Liver (tissue), 9 donors: Measurements from ENCODE around the gene STK25. TPM values are rescaled to one million over a fixed set of nuclear protein-coding genes. Genes with fewer than 3 reads are reported as not detected.

ENCODE experiments used
- DNase-seq: peaks from one replicate; pipeline ENCODE4 v3.0.0-alpha.2; 2017; ENCODE audit warnings: low spot score
- H3K27ac ChIP-seq, 2 donors: one replicate each; pipeline ENCODE4 v1.7.0; 2013; ENCODE audit warnings: inconsistent platforms in 2 of 2, low read length in 2 of 2, control low read depth in 1 of 2, low read depth in 1 of 2, mild to moderate bottlenecking in 1 of 2
- H3K27me3 ChIP-seq, 4 donors: one replicate each; pipeline versions ENCODE4 v1.6.1 to v1.7.0; 2013; ENCODE audit warnings: low read length in 3 of 4, inconsistent platforms in 1 of 4, mild to moderate bottlenecking in 1 of 4, moderate library complexity in 1 of 4; ENCODE audit not compliant: control insufficient read depth in 4 of 4, insufficient read depth in 4 of 4
- H3K36me3 ChIP-seq, 4 donors: one replicate each; pipeline versions ENCODE4 v1.6.1 to v1.7.0; 2013; ENCODE audit warnings: low read length in 3 of 4, mild to moderate bottlenecking in 3 of 4, low read depth in 1 of 4, moderate library complexity in 1 of 4; ENCODE audit not compliant: control insufficient read depth in 4 of 4, insufficient read depth in 3 of 4
- H3K4me1 ChIP-seq, 4 donors: one replicate each; pipeline versions ENCODE4 v1.6.1 to v1.7.0; 2013; ENCODE audit warnings: low read length in 3 of 4, mild to moderate bottlenecking in 3 of 4, moderate library complexity in 1 of 4; ENCODE audit not compliant: control insufficient read depth in 4 of 4, insufficient read depth in 4 of 4
- H3K4me3 ChIP-seq, 3 donors: one replicate each; pipeline versions ENCODE4 v1.6.1 to v1.7.0; 2013; ENCODE audit warnings: low read length in 3 of 3, control low read depth in 1 of 3, low read depth in 1 of 3, mild to moderate bottlenecking in 1 of 3
- H3K9ac ChIP-seq, 2 donors: one replicate each; pipeline ENCODE4 v1.7.0; 2013; ENCODE audit warnings: low read length in 2 of 2, mild to moderate bottlenecking in 2 of 2, moderate library complexity in 2 of 2, control low read depth in 1 of 2, low read depth in 1 of 2
- H3K9me3 ChIP-seq, 4 donors: one replicate each; pipeline versions ENCODE4 v1.6.1 to v1.7.0; 2013; ENCODE audit warnings: low read length in 3 of 4; ENCODE audit not compliant: control insufficient read depth in 4 of 4
- ATF3 ChIP-seq: IDR thresholded peaks from 2 replicates; pipeline ENCODE4 v1.6.1; 2016; ENCODE audit warnings: antibody characterized with exemption
- EGR1 ChIP-seq, 2 donors: IDR thresholded peaks; 2 replicates each; pipeline ENCODE4 v1.6.1; 2016 to 2018; ENCODE audit warnings: antibody characterized with exemption in 2 of 2, low read depth in 2 of 2
- FOXA1 ChIP-seq: IDR thresholded peaks from 2 replicates; pipeline ENCODE4 v1.6.1; 2016; ENCODE audit warnings: antibody characterized with exemption
- GABPA ChIP-seq, 2 donors: IDR thresholded peaks in 1 of 2; conservative IDR thresholded peaks in 1 of 2; 2 replicates each; pipeline ENCODE4 v1.6.1; 2016; ENCODE audit warnings: antibody characterized with exemption in 2 of 2, mild to moderate bottlenecking in 1 of 2, moderate library complexity in 1 of 2
- HNF4A ChIP-seq, 2 donors: conservative IDR thresholded peaks; 2 replicates each; pipeline ENCODE4 v1.6.1; 2016; ENCODE audit warnings: antibody characterized with exemption in 2 of 2, mild to moderate bottlenecking in 2 of 2
- JUND ChIP-seq, 2 donors: IDR thresholded peaks; 2 replicates each; pipeline ENCODE4 v1.6.1; 2016; ENCODE audit warnings: antibody characterized with exemption in 2 of 2
- RAD21 ChIP-seq, 2 donors: IDR thresholded peaks; 2 replicates each; pipeline ENCODE4 v1.6.1; 2016; ENCODE audit warnings: antibody characterized with exemption in 2 of 2, mild to moderate bottlenecking in 2 of 2
- SP1 ChIP-seq: IDR thresholded peaks from 2 replicates; pipeline ENCODE4 v1.6.1; 2018; ENCODE audit warnings: antibody characterized with exemption, mild to moderate bottlenecking
- ZBTB33 ChIP-seq: IDR thresholded peaks from 2 replicates; pipeline ENCODE4 v1.6.1; 2016; ENCODE audit warnings: antibody characterized with exemption
- WGBS: extraction: QIAGEN DNeasy Blood & Tissue Kit; methylation state at CpG from one replicate; pipeline ENCODE4 v1.1.7; 2013; 5-methylcytosine and 5-hydroxymethylcytosine counted together
- polyA plus RNA-seq, 2 donors: library from polyadenylated mRNA; stranded (reverse) in 1 of 2; unstranded in 1 of 2; fragments of 200-250 nt in 1 of 2; fragments of >200 nt in 1 of 2; fragmentation: Nextera tagmentation in 1 of 2; extraction: Ambion mirVana in 1 of 2; gene quantifications; one replicate each; pipeline versions ENCODE4 v1.2.1 to v1.2.3, GENCODE V29; 2013 to 2015
- total RNA-seq, 2 donors: library from RNA; depleted of rRNA; stranded (reverse); fragments of >200 nt; gene quantifications; one replicate each; pipeline ENCODE4 v1.2.3, GENCODE V29; 2014
- TF ChIP-seq, protein P1 (sequence below): IDR thresholded peaks from 2 replicates; pipeline ENCODE4 v1.6.1; 2016; ENCODE audit warnings: antibody characterized with exemption
- TF ChIP-seq, protein P2 (sequence below): IDR thresholded peaks from 2 replicates; pipeline ENCODE4 v1.6.1; 2016; ENCODE audit warnings: antibody characterized with exemption, mild to moderate bottlenecking
- TF ChIP-seq, protein P3 (sequence below): fragments of 150-350 bp; IDR thresholded peaks from 2 replicates; pipeline ENCODE4 v1.5.1; 2017; ENCODE audit warnings: improper control_type of control experiment, low read depth, low read length; ENCODE audit not compliant: missing input control
- donor health status: healthy.
- donor health status: healthy.
- donor health status: healthy.
- donor health status: healthy.
- donor health status: healthy.

STK25 gene
- total and polyA plus RNA-seq, 4 donors, result 43.4 to 85.6 (median 67.3) TPM

DNA sequence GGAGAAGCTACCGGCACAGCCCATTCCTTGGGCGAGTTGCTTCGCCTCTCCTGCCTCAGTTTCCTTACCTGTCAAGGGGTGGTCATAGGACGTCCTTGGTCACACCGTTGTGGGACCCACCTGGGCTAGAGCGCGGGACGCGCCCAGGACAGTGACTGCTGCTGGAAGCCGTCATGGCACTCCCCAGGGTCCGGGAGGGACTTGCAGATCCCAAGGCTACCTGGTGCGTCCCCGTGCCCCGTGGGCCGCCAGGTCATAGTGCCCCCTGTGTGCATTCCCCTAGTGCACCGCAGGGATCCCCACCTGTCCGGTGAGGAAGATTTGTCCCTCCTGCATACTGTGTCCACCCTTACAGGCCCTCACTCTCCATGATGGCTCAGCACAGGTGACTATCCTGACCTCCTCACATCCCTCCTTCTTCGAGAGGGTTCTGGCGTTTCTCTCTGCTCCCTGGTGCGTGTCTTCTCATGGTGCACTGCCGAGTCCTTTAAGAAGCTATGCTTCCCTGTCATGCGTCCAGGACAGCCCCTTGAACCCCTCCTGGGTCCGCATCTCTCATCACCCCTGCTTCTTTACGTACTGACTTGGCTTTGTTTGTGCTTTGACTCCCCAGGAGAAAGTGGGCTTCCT lies 886 bp upstream of the STK25 start:
- no peak for DNase-seq
- H3K4me1 ChIP-seq, result peaks cover 11 to 26% (median 20%) of the 10 kb centered on the region in 4 donors

More for the DNA sequence above, 886 bp upstream of the STK25 start:
- Histone ChIP-seq H3K27ac (peak overlapping the region; percentile 39 to 82), H3K27me3 (no peaks in the 10 kb centered on the region), H3K9ac (peak overlapping the region; percentile 40 to 85), H3K9me3 (no peaks in the 10 kb centered on the region), H3K4me3 (peak overlapping the region; percentile 66 to 97 (median 88)), H3K36me3 (no peaks in the 10 kb centered on the region)
- TF ChIP-seq HNF4A (conservative IDR thresholded peaks at IDR 0.05) (no peak), FOXA1 (no peak), ATF3 (no peak), RAD21 (IDR thresholded peaks at IDR 0.05) (no peak), SP1 (no peak), JUND (IDR thresholded peaks at IDR 0.05) (no peak), GABPA (IDR thresholded peaks at IDR 0.05 in 1 of 2, conservative IDR thresholded peaks at IDR 0.05 in 1 of 2) (no peak), ZBTB33 (no peak), EGR1 (IDR thresholded peaks at IDR 0.05; ENCODE audit: low read depth in 2 of 2) (no peak)
- TF ChIP-seq, protein P1, sequence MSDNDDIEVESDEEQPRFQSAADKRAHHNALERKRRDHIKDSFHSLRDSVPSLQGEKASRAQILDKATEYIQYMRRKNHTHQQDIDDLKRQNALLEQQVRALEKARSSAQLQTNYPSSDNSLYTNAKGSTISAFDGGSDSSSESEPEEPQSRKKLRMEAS, result no peak
- TF ChIP-seq, protein P2, sequence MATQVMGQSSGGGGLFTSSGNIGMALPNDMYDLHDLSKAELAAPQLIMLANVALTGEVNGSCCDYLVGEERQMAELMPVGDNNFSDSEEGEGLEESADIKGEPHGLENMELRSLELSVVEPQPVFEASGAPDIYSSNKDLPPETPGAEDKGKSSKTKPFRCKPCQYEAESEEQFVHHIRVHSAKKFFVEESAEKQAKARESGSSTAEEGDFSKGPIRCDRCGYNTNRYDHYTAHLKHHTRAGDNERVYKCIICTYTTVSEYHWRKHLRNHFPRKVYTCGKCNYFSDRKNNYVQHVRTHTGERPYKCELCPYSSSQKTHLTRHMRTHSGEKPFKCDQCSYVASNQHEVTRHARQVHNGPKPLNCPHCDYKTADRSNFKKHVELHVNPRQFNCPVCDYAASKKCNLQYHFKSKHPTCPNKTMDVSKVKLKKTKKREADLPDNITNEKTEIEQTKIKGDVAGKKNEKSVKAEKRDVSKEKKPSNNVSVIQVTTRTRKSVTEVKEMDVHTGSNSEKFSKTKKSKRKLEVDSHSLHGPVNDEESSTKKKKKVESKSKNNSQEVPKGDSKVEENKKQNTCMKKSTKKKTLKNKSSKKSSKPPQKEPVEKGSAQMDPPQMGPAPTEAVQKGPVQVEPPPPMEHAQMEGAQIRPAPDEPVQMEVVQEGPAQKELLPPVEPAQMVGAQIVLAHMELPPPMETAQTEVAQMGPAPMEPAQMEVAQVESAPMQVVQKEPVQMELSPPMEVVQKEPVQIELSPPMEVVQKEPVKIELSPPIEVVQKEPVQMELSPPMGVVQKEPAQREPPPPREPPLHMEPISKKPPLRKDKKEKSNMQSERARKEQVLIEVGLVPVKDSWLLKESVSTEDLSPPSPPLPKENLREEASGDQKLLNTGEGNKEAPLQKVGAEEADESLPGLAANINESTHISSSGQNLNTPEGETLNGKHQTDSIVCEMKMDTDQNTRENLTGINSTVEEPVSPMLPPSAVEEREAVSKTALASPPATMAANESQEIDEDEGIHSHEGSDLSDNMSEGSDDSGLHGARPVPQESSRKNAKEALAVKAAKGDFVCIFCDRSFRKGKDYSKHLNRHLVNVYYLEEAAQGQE, result no peak
- TF ChIP-seq, protein P3, sequence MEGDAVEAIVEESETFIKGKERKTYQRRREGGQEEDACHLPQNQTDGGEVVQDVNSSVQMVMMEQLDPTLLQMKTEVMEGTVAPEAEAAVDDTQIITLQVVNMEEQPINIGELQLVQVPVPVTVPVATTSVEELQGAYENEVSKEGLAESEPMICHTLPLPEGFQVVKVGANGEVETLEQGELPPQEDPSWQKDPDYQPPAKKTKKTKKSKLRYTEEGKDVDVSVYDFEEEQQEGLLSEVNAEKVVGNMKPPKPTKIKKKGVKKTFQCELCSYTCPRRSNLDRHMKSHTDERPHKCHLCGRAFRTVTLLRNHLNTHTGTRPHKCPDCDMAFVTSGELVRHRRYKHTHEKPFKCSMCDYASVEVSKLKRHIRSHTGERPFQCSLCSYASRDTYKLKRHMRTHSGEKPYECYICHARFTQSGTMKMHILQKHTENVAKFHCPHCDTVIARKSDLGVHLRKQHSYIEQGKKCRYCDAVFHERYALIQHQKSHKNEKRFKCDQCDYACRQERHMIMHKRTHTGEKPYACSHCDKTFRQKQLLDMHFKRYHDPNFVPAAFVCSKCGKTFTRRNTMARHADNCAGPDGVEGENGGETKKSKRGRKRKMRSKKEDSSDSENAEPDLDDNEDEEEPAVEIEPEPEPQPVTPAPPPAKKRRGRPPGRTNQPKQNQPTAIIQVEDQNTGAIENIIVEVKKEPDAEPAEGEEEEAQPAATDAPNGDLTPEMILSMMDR, result no peak
- 30% methylated on average over 24 of the region's 24 CpGs for WGBS
